Measurements from ENCODE around the gene SOX13. TPM values are rescaled to one million over a fixed set of nuclear protein-coding genes. Genes with fewer than 3 reads are reported as not detected.

The SOX13 gene
- total and polyA plus RNA-seq, 2 of the 4 experiments (the other 2 are of a cell fraction) = 0.54 to 3.5 TPM

DNA sequence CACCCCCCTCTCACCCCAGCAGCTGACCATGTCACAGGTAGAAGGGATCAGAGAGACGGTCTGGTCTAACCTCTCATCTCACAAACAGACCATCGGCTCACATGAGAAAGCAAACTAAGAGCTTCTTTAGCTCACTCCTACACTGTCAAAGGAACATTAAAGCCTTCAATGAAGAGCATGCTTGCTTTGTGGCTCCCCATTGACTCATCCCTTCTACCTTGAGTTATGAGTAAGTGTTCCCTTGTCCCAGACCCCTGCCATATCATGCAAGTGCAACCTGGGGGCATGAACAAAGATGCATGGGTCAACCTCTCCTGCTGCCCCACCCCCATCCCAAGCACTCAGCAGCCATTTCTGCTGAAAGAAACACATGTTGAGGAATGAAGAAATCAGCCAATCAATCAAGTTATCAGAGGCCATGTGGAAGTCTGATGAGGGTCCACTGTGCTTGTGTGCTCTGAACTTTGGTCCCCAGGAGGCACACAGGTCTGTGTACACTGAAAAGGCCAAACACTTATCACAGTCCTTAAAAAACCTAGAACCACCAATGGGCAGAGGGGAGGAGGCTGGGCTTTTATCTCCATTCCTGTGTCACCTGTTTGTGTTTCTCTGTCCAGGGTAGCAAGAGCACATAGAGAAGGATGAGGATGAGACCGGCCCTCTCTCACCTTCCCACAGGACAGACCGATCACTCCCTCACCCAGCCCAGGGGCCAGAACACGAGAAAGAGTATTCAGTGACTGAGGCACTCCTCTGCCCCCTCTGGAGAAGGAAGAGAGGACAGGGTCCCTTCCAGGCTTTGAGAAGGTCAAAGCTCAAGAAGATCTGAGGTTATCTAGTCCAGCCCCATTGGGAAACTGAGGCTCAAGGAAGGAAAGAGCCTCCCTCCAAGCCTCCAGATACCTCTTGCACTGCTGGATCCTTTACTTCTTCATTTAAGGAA lies 69.4 kb downstream of the SOX13 start:
- 67% methylated on average over 1 of the region's 5 CpGs; no CpG with 5 or more reads in 1 of the 2 experiments for WGBS, 2 experiments (ENCODE audit: extremely low coverage in 2 of 2, insufficient read length in 1 of 2)
- Histone ChIP-seq H2AK5ac (ENCODE audit: low read depth, low read length) (no peak overlapping the region), H3K18ac (ENCODE audit: low read depth, low read length) (no peak overlapping the region), H2BK120ac (ENCODE audit: low read depth, low read length) (no peak overlapping the region), H3K23ac (ENCODE audit: low read depth, low read length) (no peak overlapping the region), H3K9ac (ENCODE audit: low read depth, low read length) (no peak overlapping the region), H3K4ac (ENCODE audit: low read depth, low read length) (no peak overlapping the region), H2BK5ac (ENCODE audit: low read depth, low read length, poor library complexity, severe bottlenecking) (no peak overlapping the region), H4K8ac (ENCODE audit: low read depth in 2 of 2, low read length in 2 of 2) (no peak overlapping the region), H3K14ac (replicated peaks; ENCODE audit: low read depth, low read length) (no peak overlapping the region), H4K20me1 (ENCODE audit: insufficient read depth, low read length) (no peaks in the 10 kb centered on the region), H3K9me1 (ENCODE audit: insufficient read depth, low read length) (no peaks in the 10 kb centered on the region), H3K27ac (ENCODE audit: insufficient read depth, low read length) (no peak overlapping the region), H3K56ac (ENCODE audit: extremely low read depth, insufficient read depth, low read length) (no peak overlapping the region), H2AFZ (replicated peaks; ENCODE audit: low read length, poor library complexity) (no peak overlapping the region), H2BK20ac (ENCODE audit: low read depth, low read length) (no peak overlapping the region), H3K4me1 (ENCODE audit: control insufficient read depth, insufficient read depth, low read length) (no peaks in the 10 kb centered on the region), H3K9me3 (ENCODE audit: control insufficient read depth, insufficient read depth, low read length) (no peaks in the 10 kb centered on the region), H3K27me3 (ENCODE audit: control insufficient read depth, insufficient read depth, low read length) (no peaks in the 10 kb centered on the region), H2BK15ac (ENCODE audit: low read depth, low read length) (no peak overlapping the region), H3K4me3 (ENCODE audit: insufficient read depth, low read depth, low read length) (no peak overlapping the region), H3K36me3 (ENCODE audit: control insufficient read depth, insufficient read depth, low read length) (peaks cover 31% of the 10 kb centered on the region), H4K91ac (ENCODE audit: insufficient read depth, low read depth, low read length) (no peak overlapping the region), H3K79me1 (ENCODE audit: low read depth in 1 of 2, low read length in 2 of 2) (no peaks in the 10 kb centered on the region; a peak in 1 of 4 replicates), H2AK9ac (replicated peaks; ENCODE audit: low read depth, low read length, poor library complexity) (peak overlapping the region; percentile 57), H3K4me2 (ENCODE audit: low read depth, low read length) (no peak overlapping the region), H4K5ac (ENCODE audit: low read depth, low read length) (no peak overlapping the region)
- intact Hi-C loops (cut with micrococcal nuclease) = no loop called here
- ChIA-PET CTCF (interaction anchor here (1.5 kb wide), 1 partner anchor 271 kb away, joined by 3 read pairs; no protein-coding TSS in a partner anchor), POLR2A (ENCODE audit: unreplicated experiment) (no interaction called here)
- DNase-seq (no peak), ATAC-seq (ENCODE audit: low read depth) (no peak)
- in situ Hi-C loops (cut with MboI; ENCODE audit: low sequenced_read_pairs) = no loop called here
- TF ChIP-seq BHLHE40 (IDR thresholded peaks at IDR 0.05; ENCODE audit: low read depth, low read length) = no peak
- TF ChIP-seq, protein P1, sequence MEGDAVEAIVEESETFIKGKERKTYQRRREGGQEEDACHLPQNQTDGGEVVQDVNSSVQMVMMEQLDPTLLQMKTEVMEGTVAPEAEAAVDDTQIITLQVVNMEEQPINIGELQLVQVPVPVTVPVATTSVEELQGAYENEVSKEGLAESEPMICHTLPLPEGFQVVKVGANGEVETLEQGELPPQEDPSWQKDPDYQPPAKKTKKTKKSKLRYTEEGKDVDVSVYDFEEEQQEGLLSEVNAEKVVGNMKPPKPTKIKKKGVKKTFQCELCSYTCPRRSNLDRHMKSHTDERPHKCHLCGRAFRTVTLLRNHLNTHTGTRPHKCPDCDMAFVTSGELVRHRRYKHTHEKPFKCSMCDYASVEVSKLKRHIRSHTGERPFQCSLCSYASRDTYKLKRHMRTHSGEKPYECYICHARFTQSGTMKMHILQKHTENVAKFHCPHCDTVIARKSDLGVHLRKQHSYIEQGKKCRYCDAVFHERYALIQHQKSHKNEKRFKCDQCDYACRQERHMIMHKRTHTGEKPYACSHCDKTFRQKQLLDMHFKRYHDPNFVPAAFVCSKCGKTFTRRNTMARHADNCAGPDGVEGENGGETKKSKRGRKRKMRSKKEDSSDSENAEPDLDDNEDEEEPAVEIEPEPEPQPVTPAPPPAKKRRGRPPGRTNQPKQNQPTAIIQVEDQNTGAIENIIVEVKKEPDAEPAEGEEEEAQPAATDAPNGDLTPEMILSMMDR (conservative IDR thresholded peaks at IDR 0.05; ENCODE audit: low read depth, low read length) = no peak
- dilution Hi-C loops (cut with HindIII; ENCODE audit: low sequenced_read_pairs, unreplicated experiment) = loop anchor here (25.0 kb wide), 1 partner anchor 280 kb away; the partner anchor contains the start of gene SNRPE
- BruUV-seq (replicated peaks) = no TSS peak
